ENCODE measurements around the gene SLIT3.

Gene SLIT3

DNA sequence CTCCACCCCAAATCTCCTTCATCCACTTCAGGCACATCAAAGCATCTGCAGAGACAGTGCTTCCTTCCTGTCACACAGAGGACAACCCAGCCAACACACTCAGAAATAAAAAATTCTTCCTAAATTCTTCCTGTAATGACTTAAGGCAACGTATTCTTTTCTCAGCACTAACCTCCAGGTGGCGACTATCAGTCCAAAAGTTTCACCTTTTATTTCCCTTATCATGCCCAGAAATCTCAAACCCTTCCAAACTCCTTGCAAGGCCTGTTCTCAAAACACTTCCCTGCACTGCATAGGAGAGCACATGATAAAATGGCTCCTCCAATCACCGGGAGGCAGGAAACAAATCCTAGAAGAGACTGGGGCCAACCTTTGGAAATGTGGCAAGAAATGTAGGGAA is 35.1 kb downstream of the SLIT3 start:
- DNase-seq (ENCODE audit: low read depth in 3 of 3): no peak

- DNase-seq (ENCODE audit: low read depth in 3 of 3): no peak
Measured at GRCh38 chr5:169263591-169263990, 37.3 kb downstream of the SLIT3 start.

GRCh38 chr5:169260896-169261569 is 39.9 kb downstream of the SLIT3 start:
- DNase-seq (ENCODE audit: low read depth in 3 of 3): no peak

DNA sequence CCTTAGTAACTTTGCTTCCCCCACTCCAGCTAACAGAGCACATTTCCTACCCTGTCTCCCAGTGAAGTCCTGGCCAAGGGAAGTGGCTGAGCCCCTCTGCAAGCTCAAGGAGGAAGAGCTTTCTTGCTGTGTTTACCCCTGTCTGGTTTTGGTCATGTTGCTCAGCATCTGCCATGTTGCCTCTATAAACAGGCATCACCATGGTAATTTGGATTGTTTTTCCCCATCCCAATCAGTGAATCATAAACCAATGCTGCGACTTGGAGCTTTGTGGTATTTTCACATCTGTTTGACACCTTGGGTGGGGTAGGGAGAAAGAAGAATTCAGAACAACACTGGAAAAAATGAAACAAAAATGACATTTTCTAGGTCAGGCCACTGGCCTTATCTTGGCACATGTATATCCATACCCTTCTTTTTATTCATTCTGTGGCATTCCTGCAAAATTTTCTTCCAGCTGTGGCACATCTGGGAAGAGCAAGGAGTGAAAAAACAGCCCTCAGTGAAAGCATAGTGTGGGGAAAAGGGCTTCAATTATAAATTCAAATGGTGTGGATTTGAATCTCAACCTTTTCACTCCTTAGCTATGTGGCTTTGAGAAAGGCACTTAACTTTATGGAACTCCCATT is 42.5 kb downstream of the SLIT3 start:
- no peak for DNase-seq (ENCODE audit: low read depth in 3 of 3)

DNA sequence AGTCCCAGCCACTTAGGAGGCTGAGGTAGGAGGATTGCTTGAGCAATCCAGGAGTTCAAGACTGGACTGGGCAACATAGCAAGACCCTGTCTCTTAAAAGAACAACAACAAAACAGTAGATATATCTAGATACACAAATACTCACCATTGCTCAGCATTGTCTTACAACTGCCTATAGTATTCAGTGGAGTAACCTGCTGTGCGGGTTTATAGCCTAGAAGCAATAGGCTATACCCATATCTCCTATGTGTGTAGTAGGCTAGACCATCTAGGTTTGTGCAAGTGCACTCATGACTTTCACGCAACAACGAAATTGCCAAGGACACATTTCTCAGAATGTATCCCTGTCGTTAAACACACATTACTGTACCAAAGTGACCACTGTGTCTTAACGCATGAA is 44.7 kb downstream of the SLIT3 start:
- no peak for DNase-seq (ENCODE audit: low read depth in 3 of 3)

DNA sequence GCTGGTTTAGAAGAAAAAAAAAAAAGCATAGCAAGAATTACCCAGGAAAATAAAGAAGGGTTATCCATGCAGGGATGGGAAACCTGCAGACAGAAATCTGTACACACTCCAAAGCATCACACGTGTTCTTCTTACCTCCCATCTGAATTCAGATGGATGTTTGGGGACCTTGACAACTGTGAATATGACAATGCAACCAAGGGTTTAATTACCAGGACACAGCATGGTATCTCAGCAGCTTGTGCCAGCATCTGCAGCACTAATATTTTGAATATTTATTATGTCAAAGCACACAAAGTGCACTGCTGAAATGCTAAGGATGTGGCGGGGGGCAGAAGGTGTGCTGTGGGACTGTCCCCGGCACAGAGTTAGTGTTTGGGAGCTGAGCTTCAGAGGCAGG is 47.9 kb downstream of the SLIT3 start:
- DNase-seq (ENCODE audit: low read depth in 3 of 3): no peak

DNA sequence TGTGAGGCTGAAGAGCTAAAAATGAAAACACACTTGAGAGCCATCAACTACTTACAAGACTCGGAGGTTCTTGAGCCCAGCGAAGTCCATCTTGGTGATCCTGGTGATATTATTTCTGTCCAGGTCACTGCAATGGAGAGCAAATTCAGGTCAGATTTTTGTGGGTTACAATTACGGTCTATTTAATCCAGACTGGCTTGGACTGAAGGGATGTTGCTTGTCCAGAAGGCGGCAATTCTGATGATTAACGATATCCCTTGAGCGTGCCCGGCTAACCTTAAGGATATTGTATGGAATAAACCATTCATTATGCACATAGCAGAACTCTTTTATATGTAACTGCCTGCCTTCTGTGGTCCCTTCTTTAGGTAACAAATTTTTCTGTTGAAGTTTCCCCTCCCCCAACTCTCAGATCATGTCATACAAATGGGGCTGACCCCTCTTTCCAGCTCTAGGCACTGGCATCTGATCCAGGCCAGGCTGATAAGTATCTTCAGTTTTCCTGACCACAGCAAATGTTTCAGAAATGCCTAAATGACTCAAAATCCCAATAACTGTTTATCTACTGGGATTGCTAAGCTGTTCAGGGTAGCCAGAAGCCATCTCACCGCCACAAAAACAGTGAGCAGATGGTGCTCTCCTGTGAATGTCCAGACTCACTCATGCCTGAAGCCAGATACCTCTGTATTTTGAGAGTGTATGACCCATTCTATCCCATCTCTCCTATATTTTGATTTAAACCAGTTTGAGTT is 49.4 kb downstream of the SLIT3 start:
- DNase-seq (ENCODE audit: low read depth in 3 of 3): no peak

- DNase-seq (ENCODE audit: low read depth in 3 of 3): no peak
Measured at GRCh38 chr5:169250887-169251286, 50.1 kb downstream of the SLIT3 start.

DNA sequence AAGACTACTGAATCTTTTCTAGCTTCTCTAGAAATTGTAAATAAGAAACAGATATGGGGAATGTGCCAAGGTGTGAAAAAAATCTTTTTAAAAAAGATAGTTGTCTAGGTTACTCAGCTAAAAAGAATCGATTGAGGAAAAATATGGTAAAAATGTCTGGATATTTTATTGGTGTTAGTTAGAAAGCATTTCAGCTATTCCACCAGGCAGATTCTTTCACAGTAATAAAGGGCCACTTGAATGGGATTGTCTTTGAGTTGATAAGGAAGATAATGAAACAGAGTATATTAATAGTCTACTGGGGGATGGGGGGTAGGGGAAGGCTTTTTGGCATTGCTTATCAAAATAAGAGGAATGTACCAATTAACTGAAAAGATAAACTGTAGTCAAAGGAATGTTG is 51.9 kb downstream of the SLIT3 start:
- DNase-seq (ENCODE audit: low read depth in 3 of 3): no peak

DNA sequence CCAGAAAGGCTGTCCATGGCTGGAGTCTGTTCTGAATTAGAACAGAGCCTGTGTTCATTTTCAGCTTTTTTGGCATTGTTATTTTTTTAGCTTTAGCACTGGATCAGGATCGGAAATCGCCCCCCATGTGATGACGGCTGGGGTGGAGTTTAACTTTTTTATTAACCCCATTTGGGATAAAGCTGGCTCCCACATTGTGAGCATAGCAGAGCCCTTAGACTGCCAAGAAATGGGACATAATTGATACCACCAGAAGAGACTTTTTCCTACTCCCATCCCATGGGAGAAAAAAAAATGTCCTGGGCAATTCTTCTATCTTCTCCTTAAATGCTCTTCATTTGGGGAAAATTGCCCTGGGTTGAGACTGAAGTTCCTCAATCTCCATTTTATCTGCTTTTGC is 52.4 kb downstream of the SLIT3 start:
- DNase-seq (ENCODE audit: low read depth in 3 of 3): no peak

DNA sequence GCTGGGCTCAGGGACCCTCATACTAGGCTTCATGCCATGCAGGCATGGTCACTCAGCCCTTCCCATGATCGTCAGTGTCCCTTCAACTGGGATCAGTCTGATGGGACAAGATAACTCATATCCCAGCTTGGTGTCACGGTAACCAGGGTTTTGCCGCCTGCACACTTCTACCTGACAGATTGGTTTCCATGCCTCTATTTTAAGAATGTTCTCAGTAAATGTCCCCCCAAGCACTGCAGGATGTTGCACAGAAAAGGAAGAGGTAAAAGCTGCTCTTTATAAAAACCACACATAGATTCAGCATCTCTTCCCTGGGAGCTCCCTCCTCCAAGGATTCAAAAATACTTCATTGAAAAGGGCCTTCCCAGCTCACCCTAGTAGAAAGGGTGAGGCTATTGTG is 56.1 kb downstream of the SLIT3 start:
- DNase-seq (ENCODE audit: low read depth in 3 of 3): no peak

DNA sequence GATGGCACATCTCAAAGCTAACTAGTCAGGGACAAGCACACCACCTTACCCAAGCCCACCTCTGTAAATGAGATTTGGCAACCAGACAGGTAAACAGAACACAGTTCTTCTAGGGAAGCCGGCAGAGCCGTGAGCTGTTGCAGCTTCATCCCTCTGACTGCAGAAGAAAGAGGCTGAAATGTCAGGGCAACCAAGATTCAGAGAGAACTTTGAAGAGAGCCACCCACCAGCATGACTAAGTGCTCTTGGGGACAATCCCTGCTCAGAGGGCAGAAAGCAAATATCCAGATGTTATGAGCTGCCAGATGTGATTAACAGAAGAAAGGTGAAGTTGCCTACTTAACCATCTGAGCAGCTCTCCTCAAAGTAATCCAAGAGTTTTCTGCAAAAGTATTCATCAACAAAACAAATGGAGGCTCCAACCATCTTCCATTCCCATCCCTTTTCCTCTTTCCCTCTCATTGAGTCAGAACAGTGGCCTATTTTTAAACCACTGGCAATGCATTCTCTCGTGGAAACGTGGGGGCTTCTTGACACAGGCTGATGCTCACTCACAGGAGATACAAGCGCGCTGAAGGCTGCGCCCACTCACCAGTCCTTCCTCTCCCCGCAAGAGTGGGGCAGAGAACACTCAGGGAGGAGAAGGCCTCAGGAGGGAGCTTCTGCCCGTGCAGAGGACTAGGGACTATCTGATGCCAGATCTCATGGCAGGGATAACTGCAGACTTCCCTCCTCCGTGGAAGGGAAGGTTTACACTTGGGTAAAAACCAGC is 57.1 kb downstream of the SLIT3 start:
- no peak for DNase-seq (ENCODE audit: low read depth in 3 of 3)

DNA sequence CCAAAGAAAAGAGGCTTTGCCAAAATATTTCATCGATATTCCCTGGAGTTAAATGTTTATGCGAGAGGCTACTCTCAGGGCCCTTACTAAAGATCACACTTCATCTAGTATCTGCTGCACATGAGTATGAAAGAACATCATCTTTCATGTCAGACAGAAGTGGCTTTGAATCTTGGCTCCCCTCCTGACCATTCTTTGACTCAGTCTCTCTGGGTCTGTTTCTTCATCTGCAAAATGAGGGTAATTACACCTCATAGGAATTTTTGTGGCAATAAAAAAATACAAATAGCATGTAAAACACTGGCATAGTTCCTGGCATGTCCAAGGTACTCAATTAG is 58.1 kb downstream of the SLIT3 start:
- DNase-seq (ENCODE audit: low read depth in 3 of 3): no peak

DNA sequence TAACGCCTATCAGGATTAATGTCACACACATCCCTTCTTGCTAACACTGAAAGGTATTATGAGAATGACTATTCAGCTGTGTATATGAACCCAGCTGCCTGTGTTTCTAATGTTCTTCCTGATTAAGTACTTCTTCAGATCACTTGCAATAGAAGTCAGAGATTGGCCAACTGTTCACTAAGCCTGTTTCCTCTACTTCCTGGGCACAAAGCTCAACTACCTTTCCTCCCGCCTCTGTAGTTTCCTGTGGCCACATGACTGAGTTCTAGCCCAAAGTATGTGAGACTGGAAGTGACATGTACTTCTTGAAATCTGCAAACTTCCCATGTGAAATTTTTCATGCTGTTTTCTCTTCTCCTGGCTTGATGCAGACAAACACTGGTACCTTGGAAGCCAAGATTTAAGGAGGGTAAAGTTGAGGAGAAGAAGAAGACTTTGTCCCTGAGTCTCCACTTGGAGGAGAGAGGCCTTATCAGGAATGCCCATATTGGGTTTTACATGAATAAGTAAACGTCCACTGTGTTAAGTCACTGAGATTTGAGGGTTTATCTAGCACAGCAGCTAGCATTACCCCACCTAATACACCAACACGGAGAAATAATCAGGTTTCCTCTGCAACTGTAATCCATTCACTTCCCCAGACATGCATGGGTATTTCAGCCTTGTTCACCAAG is 58.6 kb downstream of the SLIT3 start:
- no peak for DNase-seq (ENCODE audit: low read depth in 3 of 3)

DNA sequence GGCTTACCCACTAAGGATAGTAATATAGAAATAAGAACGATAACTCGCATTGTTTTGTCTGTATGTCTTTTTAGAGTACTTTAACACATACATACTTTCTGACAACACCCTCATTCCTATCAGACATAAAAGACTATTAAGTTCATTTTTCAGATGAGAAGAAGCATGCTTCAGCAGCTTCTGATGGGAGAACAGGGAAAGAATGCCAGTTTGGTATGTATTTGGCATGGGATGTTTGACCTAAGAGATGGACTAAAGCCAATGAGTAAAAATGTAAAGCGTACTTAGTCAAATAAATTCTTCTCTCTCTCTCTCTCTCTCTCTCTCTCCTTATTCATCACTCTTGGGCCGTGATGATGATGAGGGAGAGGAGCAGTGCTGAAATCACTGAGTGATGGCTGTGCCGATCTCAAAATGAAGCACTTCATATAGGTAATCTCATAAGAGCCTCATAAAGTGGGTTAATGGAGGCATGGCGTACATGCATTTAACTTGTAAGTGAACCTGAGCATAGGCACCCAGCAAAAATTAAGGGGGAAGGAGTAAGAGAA is 71.5 kb downstream of the SLIT3 start:
- DNase-seq (ENCODE audit: low read depth in 3 of 3): no peak

- no peak for DNase-seq (ENCODE audit: low read depth in 3 of 3)
Measured at GRCh38 chr5:169226895-169227294, 74.0 kb downstream of the SLIT3 start.

- no peak for DNase-seq (ENCODE audit: low read depth in 3 of 3)
Measured at GRCh38 chr5:169225830-169226356, 75.0 kb downstream of the SLIT3 start.

DNA sequence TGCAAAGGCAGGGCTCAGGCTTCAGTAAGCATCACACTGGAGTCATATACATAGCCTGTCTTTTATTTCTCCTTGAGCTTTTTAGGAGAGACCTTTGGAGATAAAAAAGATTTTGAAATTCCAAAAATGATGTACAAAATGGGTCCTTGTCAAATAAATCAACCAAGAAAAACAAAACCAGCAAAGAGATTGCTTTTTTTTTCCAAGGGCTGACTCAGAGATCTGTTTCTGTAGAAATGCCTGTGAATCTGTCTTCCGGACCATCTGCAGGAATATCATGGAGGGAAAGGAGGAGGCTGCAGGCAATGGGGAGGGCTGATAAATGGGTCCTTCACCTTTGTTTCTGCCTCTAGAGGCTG is 77.4 kb downstream of the SLIT3 start:
- DNase-seq (ENCODE audit: low read depth in 3 of 3): no peak

GRCh38 chr5:169222934-169223594 is 77.9 kb downstream of the SLIT3 start:
- no peak for DNase-seq (ENCODE audit: low read depth in 3 of 3)

GRCh38 chr5:169221519-169221918 is 79.4 kb downstream of the SLIT3 start:
- DNase-seq (ENCODE audit: low read depth in 3 of 3): no peak

DNA sequence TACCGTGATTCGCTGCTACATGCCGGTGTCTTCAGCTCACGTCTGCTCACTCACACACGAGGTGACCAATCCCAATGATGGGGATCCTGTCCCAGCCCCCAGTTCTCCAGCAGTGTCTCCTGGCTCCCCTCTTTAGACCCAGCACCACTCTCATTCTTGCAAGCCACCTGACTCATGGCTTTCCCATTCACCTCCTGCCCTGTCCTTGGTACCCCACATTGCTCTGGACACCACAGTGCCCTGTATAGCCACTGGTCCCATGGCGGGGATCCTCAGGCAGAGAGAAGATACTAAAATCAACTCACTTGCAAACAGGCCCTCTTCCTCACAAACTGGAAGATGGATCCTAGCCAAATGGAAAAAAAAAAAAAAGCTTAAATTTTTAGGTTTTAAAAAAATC is 81.0 kb downstream of the SLIT3 start:
- DNase-seq (ENCODE audit: low read depth in 3 of 3): no peak
